Activated naive CD8-positive, alpha-beta T cell treated with anti-CD3 and anti-CD28 coated beads, Interleukin-2, amount 10 ng/mL, durations not matched to agents 7 days and 5 days (primary cell): Measurements from ENCODE around the gene STXBP3. TPM values are rescaled to one million over a fixed set of nuclear protein-coding genes. Genes with fewer than 3 reads are reported as not detected.

Experiments
- ATAC-seq: fragments of 150-1000 bp; cut with Tn5 transposase; one replicate; pipeline ENCODE4 v1.10.0; 2021; ENCODE audit warnings: low read depth, moderate library complexity
- POLR2A ChIA-PET: fragments of 350-600 bp; sonication (Branson Sonifier 250); formaldehyde crosslinking; loops from one replicate; lab custom pipeline; 2021; ENCODE audit warnings: antibody characterized with exemption; lab: Charles Lee
- DNase-seq: peaks from one replicate; pipeline ENCODE4 v3.0.0; 2021
- H3K27ac Mint-ChIP-seq: one replicate; pipeline ENCODE4 v1.8.0; 2022; ENCODE audit warnings: mild to moderate bottlenecking, mixed read lengths
- H3K27me3 Mint-ChIP-seq: one replicate; pipeline ENCODE4 v1.8.0; 2022; ENCODE audit warnings: mild to moderate bottlenecking, moderate library complexity, mixed read lengths
- H3K36me3 Mint-ChIP-seq: one replicate; pipeline ENCODE4 v1.8.0; 2021; ENCODE audit warnings: mild to moderate bottlenecking, mixed read lengths
- H3K4me1 Mint-ChIP-seq: one replicate; pipeline ENCODE4 v1.8.0; 2021; ENCODE audit warnings: mixed read lengths
- H3K4me3 Mint-ChIP-seq: one replicate; pipeline ENCODE4 v1.8.0; 2022; ENCODE audit warnings: mild to moderate bottlenecking, moderate library complexity, mixed read lengths
- H3K9me3 Mint-ChIP-seq: one replicate; pipeline ENCODE4 v1.8.0; 2021; ENCODE audit warnings: mixed read lengths
- total RNA-seq, 2 experiments: library from RNA; stranded (reverse); gene quantifications; one replicate each; pipeline ENCODE4 v1.2.3, GENCODE V29; 2021

STXBP3 gene
- total RNA-seq, 2 experiments from 2014 or later, result 58.1 to 58.3 TPM

DNA sequence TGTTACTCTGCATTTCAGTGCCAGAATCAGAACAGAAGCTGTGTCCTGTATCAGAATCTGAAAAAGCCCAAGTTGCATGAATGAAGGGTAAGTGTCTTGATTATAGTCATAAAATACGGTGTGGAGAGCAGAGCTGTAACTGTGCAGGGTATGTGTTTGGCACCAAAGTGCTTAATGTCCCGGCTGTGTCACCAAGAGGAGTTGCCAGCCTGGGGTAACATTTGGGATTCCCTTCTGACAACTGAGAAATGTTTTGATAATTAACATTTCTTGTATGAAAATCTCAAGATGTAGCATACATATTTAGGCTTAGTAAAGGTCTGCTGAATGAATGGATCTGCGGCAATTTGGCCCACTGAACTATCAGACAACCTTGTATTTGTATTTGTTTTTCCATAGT is 77.2 kb downstream of the STXBP3 start:
- H3K9me3 Mint-ChIP-seq, result no peaks in the 10 kb centered on the region
- no peak overlapping the region for H3K4me3 Mint-ChIP-seq
- no peak for ATAC-seq
- peaks cover 17% of the 10 kb centered on the region for H3K27me3 Mint-ChIP-seq
- no peaks in the 10 kb centered on the region for H3K36me3 Mint-ChIP-seq
- peaks cover 9% of the 10 kb centered on the region for H3K4me1 Mint-ChIP-seq
- no peak overlapping the region for H3K27ac Mint-ChIP-seq
- POLR2A ChIA-PET, result no interaction called here
- DNase-seq, result no peak

DNA sequence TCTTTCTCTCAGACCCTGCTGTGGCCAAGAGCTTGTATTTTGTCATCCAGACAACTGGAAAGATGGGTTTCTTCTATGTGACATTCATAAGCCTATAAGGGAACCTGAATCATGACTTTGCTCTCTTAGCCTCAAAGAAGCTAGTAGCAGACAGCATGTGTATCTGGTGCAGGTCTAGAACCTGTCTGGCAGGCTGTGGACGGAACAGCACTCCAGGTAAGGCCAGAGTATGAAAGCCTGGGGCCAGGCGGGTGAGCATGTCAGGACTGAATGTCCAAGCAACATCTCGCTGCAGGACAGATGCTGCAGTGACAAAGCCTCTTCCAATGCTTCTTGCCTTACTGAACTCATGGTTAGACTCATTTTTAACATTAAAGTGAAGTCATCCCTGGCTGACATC is 77.6 kb downstream of the STXBP3 start:
- Mint-ChIP-seq H3K4me3 (no peak overlapping the region), H3K9me3 (no peaks in the 10 kb centered on the region), H3K27me3 (peaks cover 17% of the 10 kb centered on the region), H3K27ac (no peak overlapping the region), H3K4me1 (peaks cover 9% of the 10 kb centered on the region), H3K36me3 (no peaks in the 10 kb centered on the region)
- no peak for ATAC-seq
- DNase-seq, result no peak
- POLR2A ChIA-PET, result no interaction called here

GRCh38 chr1:108826081-108826635 is 79.7 kb downstream of the STXBP3 start:
- no peaks in the 10 kb centered on the region for H3K36me3 Mint-ChIP-seq
- H3K27ac Mint-ChIP-seq, result no peak overlapping the region
- H3K27me3 Mint-ChIP-seq, result peaks cover 17% of the 10 kb centered on the region
- no peak for ATAC-seq
- H3K9me3 Mint-ChIP-seq, result no peaks in the 10 kb centered on the region
- peaks cover 9% of the 10 kb centered on the region for H3K4me1 Mint-ChIP-seq
- DNase-seq, result no peak
- no peak overlapping the region for H3K4me3 Mint-ChIP-seq
- POLR2A ChIA-PET, result interaction anchor here (0.7 kb wide), 2 partner anchors 171 to 287 kb away, joined by 3 to 4 read pairs; no protein-coding TSS in a partner anchor

- Mint-ChIP-seq H3K4me1 (peaks cover 6% of the 10 kb centered on the region), H3K36me3 (no peaks in the 10 kb centered on the region), H3K4me3 (no peak overlapping the region), H3K27me3 (peaks cover 4% of the 10 kb centered on the region), H3K27ac (no peak overlapping the region), H3K9me3 (no peaks in the 10 kb centered on the region)
- ATAC-seq (peak; percentile 71), DNase-seq (peak; percentile 69)
- POLR2A ChIA-PET, result no interaction called here
Observed at GRCh38 chr1:108828074-108828961, 81.8 kb downstream of the STXBP3 start.

DNA sequence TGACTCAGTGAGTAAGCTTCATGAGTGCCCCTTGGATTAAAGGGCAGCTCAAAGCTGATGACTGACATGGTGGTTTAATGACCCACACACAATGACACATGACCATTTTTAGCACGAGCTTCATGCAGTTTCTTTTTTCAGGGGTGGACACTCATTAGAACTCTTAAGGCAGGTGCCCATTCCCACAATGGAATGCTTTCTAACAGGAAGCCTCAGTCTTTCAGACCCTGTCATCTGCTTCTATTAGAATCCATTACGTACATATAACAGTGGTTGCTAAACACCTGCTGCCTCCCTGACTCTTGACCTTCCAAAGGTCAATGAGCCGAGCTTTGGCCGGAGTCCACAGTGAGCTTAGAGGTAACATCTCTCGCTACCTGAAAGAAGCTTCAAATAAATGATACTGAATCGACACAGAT is 83.0 kb downstream of the STXBP3 start:
- H3K9me3 Mint-ChIP-seq, result no peaks in the 10 kb centered on the region
- peaks cover 6% of the 10 kb centered on the region for H3K4me1 Mint-ChIP-seq
- no peaks in the 10 kb centered on the region for H3K36me3 Mint-ChIP-seq
- H3K4me3 Mint-ChIP-seq, result no peak overlapping the region
- POLR2A ChIA-PET, result no interaction called here
- ATAC-seq (no peak), DNase-seq (no peak)
- H3K27me3 Mint-ChIP-seq, result peaks cover 2% of the 10 kb centered on the region
- no peak overlapping the region for H3K27ac Mint-ChIP-seq

- Mint-ChIP-seq H3K4me3 (no peak overlapping the region), H3K9me3 (no peaks in the 10 kb centered on the region), H3K27ac (no peak overlapping the region), H3K36me3 (no peaks in the 10 kb centered on the region), H3K4me1 (peaks cover 7% of the 10 kb centered on the region), H3K27me3 (peaks cover 2% of the 10 kb centered on the region)
- DNase-seq (no peak), ATAC-seq (no peak)
- POLR2A ChIA-PET, result no interaction called here
Observed at GRCh38 chr1:108830119-108831008, 83.9 kb downstream of the STXBP3 start.

DNA sequence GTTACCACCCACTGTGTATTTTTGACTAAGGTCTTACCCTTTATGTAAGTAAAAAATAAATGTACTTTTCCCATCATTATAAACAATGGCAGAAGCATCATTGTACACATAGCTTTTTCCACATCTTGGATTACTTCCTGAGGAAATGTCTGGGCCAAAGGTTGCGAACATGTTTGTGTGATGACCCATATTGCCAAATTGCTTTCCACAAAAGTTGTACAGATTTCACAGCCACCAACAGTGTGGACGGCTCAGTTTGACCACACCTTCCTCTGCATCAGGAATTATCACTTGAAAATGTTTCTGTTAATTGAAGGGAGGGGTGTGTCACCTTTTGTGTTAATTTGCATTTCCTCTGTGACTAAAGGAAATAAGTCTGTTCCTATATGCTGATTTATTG is 84.8 kb downstream of the STXBP3 start:
- H3K27me3 Mint-ChIP-seq, result peaks cover 2% of the 10 kb centered on the region
- no peaks in the 10 kb centered on the region for H3K36me3 Mint-ChIP-seq
- POLR2A ChIA-PET, result no interaction called here
- no peak overlapping the region for H3K4me3 Mint-ChIP-seq
- H3K4me1 Mint-ChIP-seq, result peaks cover 7% of the 10 kb centered on the region
- DNase-seq (no peak), ATAC-seq (no peak)
- no peak overlapping the region for H3K27ac Mint-ChIP-seq
- no peaks in the 10 kb centered on the region for H3K9me3 Mint-ChIP-seq

DNA sequence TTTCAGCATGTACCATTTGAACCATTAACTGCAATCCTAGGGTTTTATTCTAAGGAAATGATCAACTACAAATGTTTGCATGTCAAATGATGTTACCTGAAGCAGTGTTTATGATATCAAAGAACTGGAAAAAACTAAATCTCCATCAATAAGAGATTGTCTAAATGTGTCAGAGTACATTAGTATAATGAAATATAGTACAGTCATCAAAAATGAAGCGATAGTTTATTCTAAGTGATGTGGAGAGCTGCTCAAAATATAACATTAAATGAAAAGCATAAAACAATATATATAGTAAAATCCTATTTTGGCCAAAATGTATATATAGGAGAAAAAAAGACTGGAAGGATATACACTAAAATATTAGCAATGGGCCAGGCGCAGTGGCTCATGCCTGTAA is 86.5 kb downstream of the STXBP3 start:
- H3K27ac Mint-ChIP-seq, result no peak overlapping the region
- POLR2A ChIA-PET, result no interaction called here
- DNase-seq (no peak), ATAC-seq (no peak)
- H3K4me1 Mint-ChIP-seq, result peaks cover 5% of the 10 kb centered on the region
- peaks cover 6% of the 10 kb centered on the region for H3K27me3 Mint-ChIP-seq
- no peaks in the 10 kb centered on the region for H3K36me3 Mint-ChIP-seq
- H3K4me3 Mint-ChIP-seq, result no peak overlapping the region
- H3K9me3 Mint-ChIP-seq, result no peaks in the 10 kb centered on the region

- no peak overlapping the region for H3K4me3 Mint-ChIP-seq
- ATAC-seq, result no peak
Observed at GRCh38 chr1:108841703-108842102, 95.2 kb downstream of the STXBP3 start.

DNA sequence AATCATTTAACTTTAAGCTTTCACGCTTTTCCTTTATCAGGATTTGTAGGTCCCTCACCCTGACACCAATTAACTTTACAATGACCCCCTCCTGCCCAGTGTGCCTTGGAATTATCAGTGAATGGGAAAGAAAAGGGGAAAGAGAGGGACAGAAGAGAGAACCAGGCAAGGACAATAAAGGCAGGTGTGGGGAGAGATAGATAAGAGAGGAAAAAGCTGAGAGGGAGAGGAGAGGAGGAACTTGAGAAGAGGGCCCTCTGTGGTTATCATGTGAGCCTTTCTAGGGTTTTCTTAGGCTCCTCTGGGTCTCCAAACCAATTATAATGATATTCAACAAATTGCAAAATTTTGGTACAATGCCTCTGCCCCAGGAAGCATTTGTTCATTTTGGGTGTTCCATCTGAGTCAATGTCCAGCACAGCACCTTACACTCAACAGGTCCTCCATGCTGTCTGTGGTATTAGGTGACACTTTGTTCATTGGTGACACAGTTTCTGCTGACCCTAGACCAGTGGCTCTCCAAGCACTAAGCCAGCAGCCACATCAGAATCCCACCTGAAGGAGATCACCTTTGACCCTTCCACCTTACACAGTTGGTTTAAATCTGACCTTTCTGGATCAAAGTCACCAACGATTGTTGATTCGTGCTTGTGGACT is 96.2 kb downstream of the STXBP3 start:
- no peaks in the 10 kb centered on the region for H3K36me3 Mint-ChIP-seq
- no peak overlapping the region for H3K4me3 Mint-ChIP-seq
- DNase-seq (no peak), ATAC-seq (no peak)
- no peak overlapping the region for H3K27ac Mint-ChIP-seq
- POLR2A ChIA-PET, result no interaction called here
- peaks cover 2% of the 10 kb centered on the region for H3K4me1 Mint-ChIP-seq
- H3K27me3 Mint-ChIP-seq, result peaks cover 25% of the 10 kb centered on the region
- H3K9me3 Mint-ChIP-seq, result no peaks in the 10 kb centered on the region

More at GRCh38 chr1:108841703-108842102, 95.2 kb downstream of the STXBP3 start:
- Mint-ChIP-seq H3K27me3 (peaks cover 29% of the 10 kb centered on the region), H3K9me3 (no peaks in the 10 kb centered on the region), H3K4me1 (no peaks in the 10 kb centered on the region), H3K27ac (no peak overlapping the region), H3K36me3 (no peaks in the 10 kb centered on the region)
- POLR2A ChIA-PET, result no interaction called here
- no peak for DNase-seq

GRCh38 chr1:108843390-108844137 is 97.1 kb downstream of the STXBP3 start:
- ATAC-seq (no peak), DNase-seq (no peak)
- peaks cover 3% of the 10 kb centered on the region for H3K4me1 Mint-ChIP-seq
- H3K36me3 Mint-ChIP-seq, result no peaks in the 10 kb centered on the region
- peaks cover 29% of the 10 kb centered on the region for H3K27me3 Mint-ChIP-seq
- POLR2A ChIA-PET, result interaction anchor here (0.5 kb wide), 1 partner anchor 182 kb away, joined by 4 read pairs; the partner anchor contains the start of gene HENMT1
- no peak overlapping the region for H3K27ac Mint-ChIP-seq
- H3K4me3 Mint-ChIP-seq, result no peak overlapping the region
- no peaks in the 10 kb centered on the region for H3K9me3 Mint-ChIP-seq

DNA sequence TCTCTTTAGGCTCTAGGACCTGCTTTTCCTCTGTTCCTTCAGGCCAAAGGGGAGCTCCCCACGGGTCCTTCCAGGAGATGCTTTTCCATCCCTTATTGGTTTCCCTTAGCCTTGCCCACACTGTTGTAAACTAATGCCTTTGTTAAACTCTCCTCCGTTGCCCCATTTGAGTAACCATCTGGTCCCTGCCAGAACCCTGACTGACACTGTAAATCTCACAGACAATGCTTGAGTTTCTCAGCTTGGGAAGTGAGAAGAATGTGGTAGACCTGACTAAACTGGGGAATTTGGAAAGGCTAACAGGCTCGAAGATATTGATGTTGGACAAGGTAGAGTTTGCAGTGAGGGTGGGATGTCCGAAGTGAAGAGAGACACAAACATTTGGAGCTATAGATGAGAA is 99.0 kb downstream of the STXBP3 start:
- no peak overlapping the region for H3K27ac Mint-ChIP-seq
- H3K4me3 Mint-ChIP-seq, result no peak overlapping the region
- H3K4me1 Mint-ChIP-seq, result peaks cover 3% of the 10 kb centered on the region
- H3K9me3 Mint-ChIP-seq, result no peaks in the 10 kb centered on the region
- ATAC-seq (no peak), DNase-seq (no peak)
- peaks cover 24% of the 10 kb centered on the region for H3K27me3 Mint-ChIP-seq
- POLR2A ChIA-PET, result no interaction called here
- no peaks in the 10 kb centered on the region for H3K36me3 Mint-ChIP-seq
